ENCODE results near the gene LRRN2. TPM values are rescaled to one million over a fixed set of nuclear protein-coding genes. Genes with fewer than 3 reads are reported as not detected.
"Not testable (repeated sequence)": the region's sequence is repeated elsewhere in the genome, so short reads cannot be mapped to it uniquely, and the experiment has no call there.

Gene LRRN2
- total and polyA plus RNA-seq, 2 experiments from 2014 or later, result 0.74 to 2.6 TPM

- not testable (repeated sequence) for H3K4me2 ChIP-seq; H3K27ac ChIP-seq (ENCODE audit: low read depth); H3K9me3 Mint-ChIP-seq; H3K9me2 ChIP-seq (ENCODE audit: insufficient read depth); H3K27me3 ChIP-seq (ENCODE audit: insufficient read depth); DNase-seq (ENCODE audit: low spot score); H2AFZ ChIP-seq; H3K27ac Mint-ChIP-seq; H3K4me3 ChIP-seq; H3K4me1 ChIP-seq (ENCODE audit: insufficient read depth); H3K79me2 ChIP-seq (replicated peaks; ENCODE audit: insufficient read depth); H3K36me3 ChIP-seq (ENCODE audit: insufficient read depth); H3K4me3 Mint-ChIP-seq; ATAC-seq; H3F3A ChIP-seq (replicated peaks; ENCODE audit: low read depth); H3K36me3 Mint-ChIP-seq (ENCODE audit: low read depth); H4K20me1 ChIP-seq (replicated peaks; ENCODE audit: insufficient read depth)
- peaks cover 25% of the 10 kb centered on the region for H3K4me1 Mint-ChIP-seq
- H3K27me3 Mint-ChIP-seq (ENCODE audit: insufficient read depth, low read depth, poor library complexity), result peaks cover 13% of the 10 kb centered on the region
Observed at GRCh38 chr1:204629459-204629858, 56.1 kb downstream of the LRRN2 start.

GRCh38 chr1:204628868-204629267, 56.7 kb downstream of the LRRN2 start:
- Histone ChIP-seq H3K4me1 (ENCODE audit: insufficient read depth) (no peaks in the 10 kb centered on the region), H3K9me2 (ENCODE audit: insufficient read depth) (no peaks in the 10 kb centered on the region), H3K4me3 (no peak overlapping the region), H3K79me2 (replicated peaks; ENCODE audit: insufficient read depth) (no peaks in the 10 kb centered on the region), H3K4me2 (no peak overlapping the region), H3K27me3 (ENCODE audit: insufficient read depth) (no peaks in the 10 kb centered on the region), H2AFZ (no peak overlapping the region), H3K36me3 (ENCODE audit: insufficient read depth) (no peaks in the 10 kb centered on the region), H4K20me1 (replicated peaks; ENCODE audit: insufficient read depth) (no peaks in the 10 kb centered on the region), H3K27ac (ENCODE audit: low read depth) (no peak overlapping the region), H3F3A (replicated peaks; ENCODE audit: low read depth) (no peaks in the 10 kb centered on the region)
- Mint-ChIP-seq H3K36me3 (ENCODE audit: low read depth) (0 out of 3 replicates have a peak, but pooled peaks cover 6% of the 10 kb centered on the region), H3K9me3 (no peaks in the 10 kb centered on the region; the same call in 1 of the 3 replicates), H3K4me1 (peaks cover 29% of the 10 kb centered on the region), H3K27me3 (ENCODE audit: insufficient read depth, low read depth, poor library complexity) (peaks cover 17% of the 10 kb centered on the region), H3K27ac (no peak overlapping the region), H3K4me3 (no peak overlapping the region)
- ATAC-seq (no peak), DNase-seq (ENCODE audit: low spot score) (no peak)
- no peak for TF ChIP-seq POLR2AphosphoS5 (IDR thresholded peaks at IDR 0.05; ENCODE audit: low read depth)
- no peak for TF ChIP-seq ZNF114 (CRISPR knock-in tag; IDR thresholded peaks at IDR 0.05)
- TF ChIP-seq CREB1 (CRISPR knock-in tag; IDR thresholded peaks at IDR 0.05; ENCODE audit: low read depth), result no peak
- TF ChIP-seq ETS1 (IDR thresholded peaks at IDR 0.05), result no peak
- TF ChIP-seq STAT1 (IDR thresholded peaks at IDR 0.05; ENCODE audit: unreplicated experiment), result no peak
- TF ChIP-seq EZH2 (IDR thresholded peaks at IDR 0.05; ENCODE audit: low read depth, unreplicated experiment), result no peak
- TF ChIP-seq ZNF462 (CRISPR knock-in tag; IDR thresholded peaks at IDR 0.05), result no peak
- TF ChIP-seq CTCF (conservative IDR thresholded peaks at IDR 0.05; ENCODE audit: low read depth in 2 of 2), result no peak
- no peak for TF ChIP-seq REST (IDR thresholded peaks at IDR 0.05; ENCODE audit: unreplicated experiment)
- no peak for TF ChIP-seq NANOG (IDR thresholded peaks at IDR 0.05; ENCODE audit: borderline replicate concordance)

Measured in GM23338 (cell line).